Measurements from ENCODE around the gene NPHP1. TPM values are rescaled to one million over a fixed set of nuclear protein-coding genes. Genes with fewer than 3 reads are reported as not detected.

NPHP1 gene
- total and polyA plus RNA-seq, 2 donors (not counting 3 experiments of a cell fraction or from before 2014, with no cell fraction given): 2.3 to 5.9 TPM

DNA sequence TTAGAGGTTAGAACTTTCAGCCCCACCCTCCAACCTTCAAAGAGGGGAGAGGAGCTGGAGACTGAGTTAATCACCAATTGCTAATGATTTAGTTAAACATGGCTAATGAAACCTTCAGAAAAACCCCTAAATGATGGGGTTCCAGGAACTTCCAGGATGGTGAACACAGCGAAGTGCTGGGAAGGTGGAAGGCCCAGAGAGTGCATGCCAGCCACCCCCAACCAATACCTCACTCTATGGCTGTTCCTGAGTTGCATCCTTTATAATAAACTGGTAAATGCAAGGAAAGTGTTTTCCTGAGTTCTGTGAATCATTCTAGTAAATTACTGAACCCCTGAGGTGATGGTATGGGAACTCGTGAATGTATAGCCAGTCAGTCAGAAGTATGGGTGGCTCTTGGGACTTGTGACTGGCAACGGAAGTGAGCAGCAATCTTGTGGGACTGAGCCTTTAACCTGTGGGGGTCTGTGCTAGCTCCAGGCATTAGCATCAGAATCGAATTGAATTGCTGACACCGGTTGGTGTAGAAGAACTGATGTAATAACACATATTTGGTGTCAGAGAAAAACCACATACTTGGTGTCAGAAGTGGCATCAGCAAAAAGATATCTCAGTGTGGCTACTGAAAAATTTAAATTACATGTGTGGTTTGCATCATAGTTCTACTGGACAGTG, 37.4 kb downstream of the NPHP1 start:
- H3K4me1 ChIP-seq (ENCODE audit: control insufficient read depth, extremely low read depth, insufficient read depth, low read length): peaks cover 10% of the 10 kb centered on the region
- intact Hi-C loops (cut with micrococcal nuclease) (loop anchor here (5.0 kb wide), 1 partner anchor 35 kb away; no protein-coding TSS in a partner anchor), dilution Hi-C loops (cut with MboI; ENCODE audit: extremely low pct_ligation_motif_present, low sequenced_read_pairs) (no loop called here)
- CTCF ChIA-PET: interaction anchor here (2.0 to 2.6 kb wide), 3 partner anchors 11 to 51 kb away, joined by 10 to 18 read pairs (median 13); partner anchors contain the start of gene MALL
- H3K9ac ChIP-seq (replicated peaks; ENCODE audit: extremely low read depth, insufficient read depth, low read length): no peak overlapping the region
- H3K9me1 ChIP-seq (replicated peaks; ENCODE audit: control insufficient read depth, extremely low read depth, insufficient read depth, low read length): no peaks in the 10 kb centered on the region
- H2AFZ ChIP-seq (ENCODE audit: low read depth, low read length): no peak overlapping the region
- no peak overlapping the region for H3K27ac ChIP-seq (ENCODE audit: insufficient read depth, low read depth, low read length)
- no peaks in the 10 kb centered on the region for H3K36me3 ChIP-seq (ENCODE audit: control insufficient read depth in 2 of 2, extremely low read depth in 1 of 2, insufficient read depth in 2 of 2, low read length in 2 of 2)
- DNase-seq (ENCODE audit: low read depth, low spot score) (no peak), FAIRE-seq (no peak)
- no peak overlapping the region for H3K4me2 ChIP-seq (ENCODE audit: insufficient read depth, low read length)
- H3K9me3 ChIP-seq (replicated peaks; ENCODE audit: control insufficient read depth, insufficient read depth, low read length): no peaks in the 10 kb centered on the region
- POLR2A ChIA-PET: no interaction called here
- H3K79me2 ChIP-seq (ENCODE audit: control insufficient read depth, insufficient read depth, low read length): no peaks in the 10 kb centered on the region
- no peaks in the 10 kb centered on the region for H3K27me3 ChIP-seq (ENCODE audit: control insufficient read depth in 2 of 2, insufficient read depth in 2 of 2, low read length in 2 of 2)
- TF ChIP-seq, protein P1, sequence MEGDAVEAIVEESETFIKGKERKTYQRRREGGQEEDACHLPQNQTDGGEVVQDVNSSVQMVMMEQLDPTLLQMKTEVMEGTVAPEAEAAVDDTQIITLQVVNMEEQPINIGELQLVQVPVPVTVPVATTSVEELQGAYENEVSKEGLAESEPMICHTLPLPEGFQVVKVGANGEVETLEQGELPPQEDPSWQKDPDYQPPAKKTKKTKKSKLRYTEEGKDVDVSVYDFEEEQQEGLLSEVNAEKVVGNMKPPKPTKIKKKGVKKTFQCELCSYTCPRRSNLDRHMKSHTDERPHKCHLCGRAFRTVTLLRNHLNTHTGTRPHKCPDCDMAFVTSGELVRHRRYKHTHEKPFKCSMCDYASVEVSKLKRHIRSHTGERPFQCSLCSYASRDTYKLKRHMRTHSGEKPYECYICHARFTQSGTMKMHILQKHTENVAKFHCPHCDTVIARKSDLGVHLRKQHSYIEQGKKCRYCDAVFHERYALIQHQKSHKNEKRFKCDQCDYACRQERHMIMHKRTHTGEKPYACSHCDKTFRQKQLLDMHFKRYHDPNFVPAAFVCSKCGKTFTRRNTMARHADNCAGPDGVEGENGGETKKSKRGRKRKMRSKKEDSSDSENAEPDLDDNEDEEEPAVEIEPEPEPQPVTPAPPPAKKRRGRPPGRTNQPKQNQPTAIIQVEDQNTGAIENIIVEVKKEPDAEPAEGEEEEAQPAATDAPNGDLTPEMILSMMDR (IDR thresholded peaks at IDR 0.05; ENCODE audit: extremely low read depth in 1 of 2, insufficient read depth in 1 of 2, low read depth in 1 of 2, low read length in 2 of 2): no peak
- TF ChIP-seq FOS (IDR thresholded peaks at IDR 0.05; ENCODE audit: borderline replicate concordance, insufficient read depth, low read length) (no peak), GATA2 (IDR thresholded peaks at IDR 0.05; ENCODE audit: insufficient read depth, insufficient read length, low read depth, low read length) (no peak), MYC (IDR thresholded peaks at IDR 0.05; ENCODE audit: low read depth, low read length) (no peak), JUN (IDR thresholded peaks at IDR 0.05; ENCODE audit: borderline replicate concordance, insufficient read depth, insufficient read length, low read depth) (no peak), EZH2 (IDR thresholded peaks at IDR 0.05; ENCODE audit: borderline replicate concordance, low read depth, low read length, severe bottlenecking) (no peak), POLR2AphosphoS5 (IDR thresholded peaks at IDR 0.05; ENCODE audit: insufficient read depth, low read depth, low read length) (no peak), POLR2A (IDR thresholded peaks at IDR 0.05; ENCODE audit: low read depth, low read length) (no peak)
- TF ChIP-seq, protein P2, sequence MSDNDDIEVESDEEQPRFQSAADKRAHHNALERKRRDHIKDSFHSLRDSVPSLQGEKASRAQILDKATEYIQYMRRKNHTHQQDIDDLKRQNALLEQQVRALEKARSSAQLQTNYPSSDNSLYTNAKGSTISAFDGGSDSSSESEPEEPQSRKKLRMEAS (IDR thresholded peaks at IDR 0.05; ENCODE audit: insufficient read depth, insufficient read length): no peak
- no peaks in the 10 kb centered on the region for H4K20me1 ChIP-seq (replicated peaks; ENCODE audit: control insufficient read depth, extremely low read depth, insufficient read depth, low read length)
- no TSS peak for BruUV-seq (replicated peaks)
- no peak overlapping the region for H3K4me3 ChIP-seq (replicated peaks in 1 of 3; ENCODE audit: insufficient read depth in 1 of 3, low read depth in 1 of 3, low read length in 3 of 3)
